MG63 (cell line): ENCODE results near the gene TNS1. TPM values are rescaled to one million over a fixed set of nuclear protein-coding genes. Genes with fewer than 3 reads are reported as not detected.

Experiments
- DNase-seq: peaks from one replicate; pipeline ENCODE4 v3.0.0-alpha.2; 2020
- H3K27me3 ChIP-seq: fragments of 250-450 bp; sonication (Bioruptor Pico); 2 replicates; pipeline ENCODE4 v1.5.1; 2020; ENCODE audit warnings: mild to moderate bottlenecking, moderate library complexity
- H3K36me3 ChIP-seq: fragments of 250-450 bp; sonication (Bioruptor Pico); 2 replicates; pipeline ENCODE4 v1.5.1; 2020; ENCODE audit warnings: mild to moderate bottlenecking, moderate library complexity
- H3K4me3 ChIP-seq: fragments of 250-450 bp; sonication (Bioruptor Pico); 2 replicates; pipeline ENCODE4 v1.5.1; 2020; ENCODE audit warnings: mild to moderate bottlenecking, moderate library complexity
- H3K9me3 ChIP-seq: fragments of 250-450 bp; sonication (Bioruptor Pico); 2 replicates; pipeline ENCODE4 v1.5.1; 2020; ENCODE audit warnings: mild to moderate bottlenecking, moderate library complexity
- total RNA-seq: library from RNA; depleted of rRNA; stranded (reverse); fragments of >200 nt; shearing (Covaris generic); gene quantifications from 2 replicates; pipeline ENCODE4 v1.2.3, GENCODE V29; 2014; ENCODE audit warnings: low replicate concordance

Gene TNS1
- total RNA-seq, 1 experiment from 2014 or later: 17.6 TPM

DNA sequence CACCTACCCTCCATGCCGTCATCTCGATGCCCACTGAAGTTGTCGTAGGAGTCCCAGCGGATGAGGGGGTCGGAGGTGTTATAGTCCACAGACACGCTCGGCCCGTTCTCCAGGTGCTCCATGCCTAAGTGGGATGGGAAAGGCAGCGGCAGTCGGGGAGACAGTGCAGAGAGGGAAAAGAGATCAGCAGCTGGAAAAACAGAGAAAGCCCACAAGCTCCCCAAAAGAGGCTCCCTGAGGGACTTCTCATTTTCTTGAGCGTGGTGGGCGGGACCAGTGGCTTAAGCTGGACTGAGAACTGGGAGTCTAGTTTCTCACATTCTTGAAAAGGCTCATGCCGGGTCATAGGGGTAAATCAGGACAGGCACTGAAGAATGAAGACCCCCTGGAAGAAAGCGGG lies 121.9 kb downstream of the TNS1 start:
- Histone ChIP-seq H3K9me3 (no peaks in the 10 kb centered on the region), H3K27me3 (no peaks in the 10 kb centered on the region), H3K4me3 (no peak overlapping the region), H3K36me3 (peaks cover 38% of the 10 kb centered on the region)
- DNase-seq: no peak

DNA sequence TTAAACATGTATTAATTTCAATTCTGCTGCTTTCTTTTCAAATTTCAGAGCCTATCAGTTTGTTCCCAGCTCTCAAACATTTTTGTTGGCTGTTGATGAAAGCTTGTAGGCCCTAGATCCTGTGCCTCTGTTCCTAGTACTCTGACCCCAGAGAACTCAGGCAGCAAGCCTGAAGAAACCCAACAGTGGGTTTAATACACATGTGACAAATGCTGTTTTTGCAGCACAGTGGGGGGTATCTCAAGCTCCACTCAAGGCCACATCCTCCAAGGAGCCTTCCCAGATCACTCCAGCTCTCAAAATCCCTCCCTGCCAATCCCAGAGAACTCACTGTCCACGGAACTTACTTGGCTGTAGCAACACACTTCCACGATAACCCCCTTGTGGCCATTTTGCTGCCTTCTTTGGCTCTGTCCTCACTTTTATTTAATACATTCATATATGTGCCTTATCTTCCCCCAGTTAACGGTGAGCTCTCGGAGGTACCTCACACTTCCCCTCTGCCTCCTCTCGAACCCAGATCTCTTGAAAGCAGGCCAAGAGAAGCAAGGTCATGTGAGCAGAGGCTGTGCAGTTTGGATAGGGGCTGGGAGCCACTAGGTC lies 122.4 kb downstream of the TNS1 start:
- DNase-seq: no peak
- no peaks in the 10 kb centered on the region for H3K9me3 ChIP-seq
- peaks cover 33% of the 10 kb centered on the region for H3K36me3 ChIP-seq
- H3K4me3 ChIP-seq: no peak overlapping the region
- H3K27me3 ChIP-seq: no peaks in the 10 kb centered on the region

DNA sequence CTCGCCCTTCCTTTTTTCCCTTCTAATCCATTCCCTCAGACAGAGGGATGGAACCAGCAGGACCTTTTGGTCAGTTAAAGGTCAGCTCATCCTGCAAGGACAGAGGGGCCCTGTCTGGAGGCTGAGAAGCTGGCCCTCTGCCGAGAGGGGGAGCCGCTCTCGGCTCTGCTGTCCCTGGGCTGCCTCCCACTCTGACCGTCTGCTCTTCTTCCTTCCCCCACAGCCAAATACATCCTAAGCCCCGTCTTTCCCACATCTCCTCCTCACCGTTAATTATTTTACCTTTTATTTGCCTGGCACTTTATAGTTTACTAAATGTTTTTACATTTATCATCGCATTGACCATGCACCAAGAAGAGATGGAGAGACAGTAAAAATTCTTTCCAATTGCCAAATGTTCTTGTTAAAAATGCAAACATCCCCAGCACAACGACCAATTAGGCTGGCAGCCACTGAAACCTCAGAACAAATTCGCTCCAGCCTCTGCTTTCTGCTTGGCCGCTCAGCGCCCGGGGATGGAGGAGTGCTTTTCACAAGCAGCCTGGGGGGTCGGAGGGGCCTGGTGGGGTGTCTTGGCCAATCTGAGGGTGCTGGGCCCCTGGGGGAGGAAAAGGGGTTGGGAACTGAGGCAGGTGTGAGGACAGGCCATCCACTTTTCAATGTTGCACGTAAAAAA lies 123.7 kb downstream of the TNS1 start:
- Histone ChIP-seq H3K4me3 (no peak overlapping the region), H3K9me3 (no peaks in the 10 kb centered on the region), H3K36me3 (peaks cover 30% of the 10 kb centered on the region), H3K27me3 (no peaks in the 10 kb centered on the region)
- no peak for DNase-seq

DNA sequence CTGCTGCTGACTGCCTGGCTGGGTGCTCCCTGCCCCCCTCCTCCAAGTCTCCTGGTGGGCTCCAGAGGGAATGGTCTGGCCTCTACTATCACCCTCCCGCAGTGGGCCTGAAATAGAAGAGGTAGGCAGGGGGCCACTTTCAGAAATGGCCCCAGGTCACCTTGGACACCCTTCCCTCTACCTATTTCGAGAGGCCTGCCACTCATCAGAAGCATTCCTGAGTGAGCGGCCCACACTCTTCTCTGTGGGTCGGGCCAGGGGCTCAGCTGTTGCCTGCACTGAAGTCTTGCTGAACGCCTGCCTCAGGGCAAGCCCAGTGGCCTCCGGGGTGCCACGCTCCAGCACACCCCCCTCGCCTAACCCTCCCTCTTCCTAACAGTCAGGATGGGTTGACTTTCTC lies 124.9 kb downstream of the TNS1 start:
- no peaks in the 10 kb centered on the region for H3K9me3 ChIP-seq
- H3K4me3 ChIP-seq: no peak overlapping the region
- no peaks in the 10 kb centered on the region for H3K27me3 ChIP-seq
- peaks cover 25% of the 10 kb centered on the region for H3K36me3 ChIP-seq
- DNase-seq: no peak

DNA sequence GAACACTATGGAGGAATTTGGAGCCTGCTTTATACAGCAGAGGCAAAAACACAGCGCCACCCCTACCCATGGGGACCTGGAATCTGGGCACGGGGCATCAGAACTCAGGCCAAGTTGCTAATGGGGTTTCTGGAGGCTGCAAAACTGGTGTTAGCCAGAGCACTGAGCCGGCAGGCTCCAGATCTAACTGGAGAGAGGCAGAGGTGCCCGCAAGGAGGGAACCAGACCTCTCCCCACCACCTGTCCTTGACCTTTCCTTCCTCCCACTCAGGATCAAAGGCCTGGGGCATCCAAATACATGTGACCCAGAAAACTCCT lies 126.6 kb downstream of the TNS1 start:
- DNase-seq: no peak
- Histone ChIP-seq H3K9me3 (no peaks in the 10 kb centered on the region), H3K36me3 (peaks cover 27% of the 10 kb centered on the region)

DNA sequence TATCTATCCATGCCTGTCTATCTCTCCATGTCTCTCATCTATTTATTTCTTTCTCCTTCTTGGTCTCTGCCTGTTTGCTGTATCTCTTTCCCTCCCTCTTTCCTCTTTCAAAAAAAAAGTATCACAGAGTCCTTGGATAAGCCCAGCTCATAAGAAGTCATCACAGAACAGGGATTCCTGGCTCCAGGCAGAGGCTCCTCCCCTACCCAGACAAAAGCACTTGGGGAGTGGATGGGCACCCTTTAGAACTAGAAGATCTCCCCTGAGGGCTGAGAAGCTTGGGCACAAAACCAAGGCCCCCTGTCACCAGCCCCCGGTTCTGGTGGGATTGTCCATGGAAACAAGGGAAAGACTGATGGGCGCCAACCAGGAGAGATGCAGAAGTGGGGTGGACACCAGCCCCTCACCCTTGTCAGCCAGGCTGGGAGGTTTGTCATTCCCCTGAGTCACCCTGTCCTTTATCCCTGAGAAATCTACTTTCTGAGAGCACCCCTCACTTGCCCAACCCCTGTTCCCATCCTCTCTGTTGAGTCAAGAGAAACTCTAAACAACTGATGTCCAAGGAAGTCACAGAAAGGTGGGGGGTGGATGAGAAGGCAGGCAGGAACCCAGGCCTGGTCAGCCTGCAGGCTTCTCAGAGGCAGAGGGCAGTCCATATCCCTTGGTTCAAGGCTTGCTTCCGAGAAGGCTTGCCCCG lies 127.1 kb downstream of the TNS1 start:
- H3K4me3 ChIP-seq: no peak overlapping the region
- no peaks in the 10 kb centered on the region for H3K27me3 ChIP-seq
- H3K36me3 ChIP-seq: peaks cover 22% of the 10 kb centered on the region
- H3K9me3 ChIP-seq: no peaks in the 10 kb centered on the region
- DNase-seq: no peak

More for the DNA sequence above, 126.6 kb downstream of the TNS1 start:
- H3K4me3 ChIP-seq: no peak overlapping the region
- H3K27me3 ChIP-seq: no peaks in the 10 kb centered on the region

DNA sequence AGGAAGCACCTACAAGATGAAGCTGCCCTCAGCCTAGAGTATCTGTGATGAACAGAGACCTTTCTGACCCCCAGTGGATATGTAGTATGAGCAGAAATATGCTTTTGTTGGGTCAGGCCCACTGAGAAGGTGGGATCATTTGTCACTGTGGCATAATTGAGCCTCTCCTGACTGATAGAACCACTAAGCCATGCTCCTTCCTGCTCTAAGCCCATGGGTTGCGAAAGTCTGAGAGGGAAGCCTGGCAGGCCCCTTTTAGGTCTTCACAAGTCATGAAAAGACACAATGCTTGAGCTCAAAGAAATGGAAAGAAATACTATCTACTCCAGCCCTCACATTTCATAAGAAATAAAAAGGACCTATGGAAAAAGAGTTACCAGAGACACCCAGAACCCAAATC lies 127.7 kb downstream of the TNS1 start:
- H3K36me3 ChIP-seq: peaks cover 16% of the 10 kb centered on the region

DNA sequence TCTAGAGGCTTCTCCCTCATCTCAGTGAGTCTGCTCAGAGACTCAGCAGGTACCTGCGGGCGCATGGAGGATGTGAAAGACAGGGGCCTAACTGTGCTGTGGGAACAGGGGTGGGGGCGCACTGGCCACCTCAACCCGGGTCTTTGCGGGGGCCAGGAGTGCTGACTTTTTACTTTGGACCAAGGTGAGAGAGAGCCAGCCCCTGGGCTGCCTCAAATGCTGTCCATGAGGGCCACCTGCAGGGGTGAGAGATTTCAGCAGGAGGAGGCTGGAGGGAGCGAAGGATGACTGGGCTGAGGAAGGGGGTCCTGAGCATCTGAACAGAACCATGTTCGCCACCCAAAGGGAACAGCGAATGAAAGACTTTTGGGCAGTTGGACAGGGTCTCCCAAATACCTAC lies 129.4 kb downstream of the TNS1 start:
- Histone ChIP-seq H3K9me3 (no peaks in the 10 kb centered on the region), H3K36me3 (peaks cover 18% of the 10 kb centered on the region), H3K4me3 (no peak overlapping the region), H3K27me3 (no peaks in the 10 kb centered on the region)
- DNase-seq: no peak

More for the DNA sequence above, 127.7 kb downstream of the TNS1 start:
- no peak overlapping the region for H3K4me3 ChIP-seq
- no peaks in the 10 kb centered on the region for H3K27me3 ChIP-seq
- no peaks in the 10 kb centered on the region for H3K9me3 ChIP-seq
- DNase-seq: no peak

DNA sequence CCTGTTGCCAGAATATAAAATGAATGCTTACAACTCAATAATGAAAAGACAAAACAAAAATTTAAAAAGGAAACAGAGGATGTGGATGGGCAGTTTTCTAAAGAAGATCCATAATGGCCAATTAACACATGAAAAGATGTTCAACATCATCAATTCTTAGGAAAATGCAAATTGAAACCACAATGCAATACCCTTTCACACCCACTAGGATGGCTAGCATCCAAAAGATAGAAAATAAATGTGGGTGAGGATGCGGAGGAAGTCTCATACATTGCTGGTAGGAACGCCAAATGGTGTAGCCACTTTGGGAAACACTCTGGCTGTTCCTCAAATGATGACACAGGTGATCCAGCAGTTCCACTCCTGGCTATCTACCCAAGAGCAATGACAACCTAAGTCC lies 130.5 kb downstream of the TNS1 start:
- Histone ChIP-seq H3K27me3 (no peaks in the 10 kb centered on the region), H3K4me3 (no peak overlapping the region), H3K36me3 (peaks cover 23% of the 10 kb centered on the region), H3K9me3 (no peaks in the 10 kb centered on the region)
- DNase-seq: no peak

DNA sequence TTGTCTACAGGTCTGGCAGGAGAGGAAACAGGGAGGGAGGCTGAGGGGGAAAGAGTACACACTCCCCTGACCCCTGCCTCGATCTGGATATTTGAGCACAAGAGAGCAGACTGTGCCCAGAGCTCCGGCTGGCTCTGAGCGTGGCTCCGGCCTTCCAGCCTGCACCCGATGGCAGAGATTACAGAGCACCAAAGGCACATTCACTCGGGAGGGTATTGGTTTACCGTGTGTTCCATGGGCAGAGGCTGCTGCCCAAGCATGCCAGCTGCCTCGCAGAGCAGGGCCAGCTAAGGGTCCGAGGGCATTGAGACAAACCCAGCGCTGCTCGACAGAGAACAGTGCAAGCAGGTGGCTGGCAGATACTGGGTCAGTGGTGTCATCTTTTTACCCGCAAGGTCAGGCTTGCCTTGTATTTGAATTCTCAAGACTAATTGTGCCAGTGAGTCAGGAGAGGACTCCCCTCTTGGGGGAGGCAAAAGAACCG lies 132.2 kb downstream of the TNS1 start:
- Histone ChIP-seq H3K27me3 (no peaks in the 10 kb centered on the region), H3K36me3 (peaks cover 37% of the 10 kb centered on the region), H3K4me3 (no peak overlapping the region), H3K9me3 (no peaks in the 10 kb centered on the region)
- no peak for DNase-seq

DNA sequence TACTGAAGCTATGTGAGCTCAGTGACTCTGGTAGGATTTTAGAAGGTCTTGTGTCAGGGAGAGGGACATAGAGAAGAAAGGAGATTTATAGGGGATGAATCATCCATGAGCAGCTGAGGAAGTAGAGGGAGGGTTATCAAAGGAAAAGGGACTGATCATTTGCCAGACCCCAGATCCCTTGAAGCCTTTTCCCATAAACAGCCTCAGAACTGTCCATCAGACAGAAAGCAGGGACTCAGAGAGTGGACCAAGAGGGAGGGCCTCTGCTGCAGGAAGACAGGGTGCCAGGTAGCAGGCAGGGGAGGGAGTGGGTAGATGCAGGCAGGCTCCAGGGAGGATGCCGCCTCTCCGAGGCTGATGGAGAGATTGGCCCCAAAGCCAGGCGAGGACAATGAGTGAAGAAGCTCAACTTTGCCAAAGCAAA lies 133.9 kb downstream of the TNS1 start:
- H3K27me3 ChIP-seq: no peaks in the 10 kb centered on the region
- no peak for DNase-seq
- peaks cover 33% of the 10 kb centered on the region for H3K36me3 ChIP-seq
- H3K9me3 ChIP-seq: no peaks in the 10 kb centered on the region
- H3K4me3 ChIP-seq: no peak overlapping the region

DNA sequence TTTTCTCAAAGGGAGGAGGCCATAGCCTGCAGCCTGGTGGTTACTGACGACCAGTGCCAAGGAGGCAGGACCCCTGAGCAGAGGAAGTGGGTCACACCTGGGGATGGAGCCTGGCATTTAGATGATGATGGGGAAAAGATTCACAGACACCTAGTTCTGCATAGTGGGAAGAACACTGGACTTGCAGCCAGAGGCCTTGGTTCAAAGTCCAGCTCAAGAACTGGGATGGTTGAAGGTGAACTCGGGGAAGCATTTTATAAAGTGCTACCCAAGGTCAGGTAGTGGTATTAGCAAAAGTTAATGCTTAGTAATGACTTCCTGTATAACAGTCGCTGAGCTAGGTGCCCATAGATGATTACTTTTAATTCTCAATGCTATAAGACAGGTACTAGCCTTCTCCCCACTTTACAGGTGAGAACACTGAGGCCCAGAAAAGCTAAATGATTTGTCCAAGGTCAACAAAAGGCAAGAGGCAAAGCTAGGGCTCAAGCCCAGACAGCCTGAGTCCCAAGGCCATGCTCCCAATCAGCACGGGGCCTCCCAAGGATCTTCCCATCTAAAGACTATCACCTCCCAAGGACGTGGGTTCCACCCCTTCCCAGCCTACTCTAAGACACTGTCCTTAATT lies 134.4 kb downstream of the TNS1 start:
- H3K4me3 ChIP-seq: no peak overlapping the region
- H3K27me3 ChIP-seq: no peaks in the 10 kb centered on the region
- no peaks in the 10 kb centered on the region for H3K9me3 ChIP-seq
- H3K36me3 ChIP-seq: peaks cover 36% of the 10 kb centered on the region
- no peak for DNase-seq

DNA sequence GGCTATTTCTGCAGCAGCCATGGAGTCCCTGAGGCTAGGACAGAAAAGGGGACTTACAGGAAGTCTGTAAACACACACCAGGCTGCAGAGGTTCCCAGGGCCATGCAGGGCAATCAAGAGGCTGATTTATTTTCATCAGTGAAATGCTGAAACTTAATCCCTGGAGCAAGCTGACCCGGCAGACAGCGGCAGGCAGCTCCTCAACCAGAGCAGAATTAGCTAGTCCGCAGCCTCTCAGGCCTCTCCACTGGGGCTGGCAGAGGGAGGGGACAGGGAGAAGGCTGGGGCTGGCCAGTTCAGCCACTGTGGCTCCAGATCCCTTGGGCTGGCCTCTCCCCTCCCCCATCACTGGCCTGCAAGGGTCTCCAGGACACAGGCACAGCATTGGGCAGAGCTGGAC lies 136.3 kb downstream of the TNS1 start:
- DNase-seq: no peak
- Histone ChIP-seq H3K27me3 (no peaks in the 10 kb centered on the region), H3K9me3 (no peaks in the 10 kb centered on the region), H3K4me3 (no peak overlapping the region), H3K36me3 (peaks cover 28% of the 10 kb centered on the region)

DNA sequence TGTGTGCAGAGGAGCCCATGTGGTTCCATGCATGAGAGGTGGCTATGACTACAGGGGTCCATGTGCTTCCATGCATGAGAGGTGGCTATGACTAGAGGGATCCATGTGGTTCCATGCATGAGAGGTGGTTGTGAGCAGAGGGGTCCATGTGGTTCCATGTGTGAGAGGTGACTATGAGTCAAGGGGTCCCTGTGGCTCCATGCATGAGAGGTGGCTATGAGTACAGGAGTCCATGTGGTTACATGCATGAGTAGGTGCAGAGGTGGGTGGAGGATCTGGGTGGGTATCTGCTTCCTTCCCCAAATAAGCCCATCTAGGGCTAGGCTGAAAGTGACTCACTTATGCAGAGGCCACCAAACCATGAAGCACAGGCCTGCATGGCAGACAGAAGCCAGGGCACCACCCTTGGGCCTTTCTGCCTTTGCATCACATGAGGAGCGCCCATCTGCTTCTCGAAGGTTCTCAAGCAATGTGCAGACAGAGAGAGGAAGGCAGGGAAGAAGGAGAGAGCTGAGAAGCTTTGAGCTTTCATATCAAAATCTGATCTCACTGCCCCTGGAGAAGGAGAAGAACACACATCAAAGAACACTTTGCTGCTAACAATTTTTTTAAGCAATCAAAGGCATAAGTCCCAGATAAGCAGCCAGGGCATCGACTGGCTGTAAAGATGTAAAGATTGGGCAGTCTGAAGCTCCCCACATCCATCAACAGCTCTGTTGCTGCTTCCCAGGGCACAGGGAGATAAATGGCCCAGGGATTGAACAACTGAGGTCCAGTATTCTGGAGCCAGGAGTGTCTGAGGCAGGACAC lies 137.6 kb downstream of the TNS1 start:
- H3K4me3 ChIP-seq: no peak overlapping the region
- peaks cover 28% of the 10 kb centered on the region for H3K36me3 ChIP-seq
- H3K27me3 ChIP-seq: no peaks in the 10 kb centered on the region
- H3K9me3 ChIP-seq: no peaks in the 10 kb centered on the region
- no peak for DNase-seq

DNA sequence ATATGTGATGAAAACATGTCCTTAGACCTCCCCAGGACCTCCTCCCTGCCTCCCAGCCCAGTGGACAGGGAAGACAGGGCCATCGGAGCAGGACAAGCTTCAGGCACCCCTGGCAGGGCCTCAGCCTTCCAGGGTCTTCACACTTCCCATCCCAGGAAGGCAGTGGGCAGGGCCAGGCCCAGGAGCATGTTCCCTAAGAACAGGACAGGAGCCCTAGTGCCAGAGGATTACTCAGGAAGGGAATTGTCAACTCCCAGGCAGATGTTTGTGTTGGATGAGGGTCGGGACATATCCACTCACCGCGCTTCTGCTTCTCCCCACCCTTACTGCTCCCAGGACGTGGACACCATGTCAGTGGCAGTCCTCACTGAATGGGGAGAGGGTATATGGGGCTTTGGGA lies 138.9 kb downstream of the TNS1 start:
- Histone ChIP-seq H3K27me3 (no peaks in the 10 kb centered on the region), H3K9me3 (no peaks in the 10 kb centered on the region), H3K4me3 (no peak overlapping the region), H3K36me3 (peaks cover 28% of the 10 kb centered on the region)
- no peak for DNase-seq

DNA sequence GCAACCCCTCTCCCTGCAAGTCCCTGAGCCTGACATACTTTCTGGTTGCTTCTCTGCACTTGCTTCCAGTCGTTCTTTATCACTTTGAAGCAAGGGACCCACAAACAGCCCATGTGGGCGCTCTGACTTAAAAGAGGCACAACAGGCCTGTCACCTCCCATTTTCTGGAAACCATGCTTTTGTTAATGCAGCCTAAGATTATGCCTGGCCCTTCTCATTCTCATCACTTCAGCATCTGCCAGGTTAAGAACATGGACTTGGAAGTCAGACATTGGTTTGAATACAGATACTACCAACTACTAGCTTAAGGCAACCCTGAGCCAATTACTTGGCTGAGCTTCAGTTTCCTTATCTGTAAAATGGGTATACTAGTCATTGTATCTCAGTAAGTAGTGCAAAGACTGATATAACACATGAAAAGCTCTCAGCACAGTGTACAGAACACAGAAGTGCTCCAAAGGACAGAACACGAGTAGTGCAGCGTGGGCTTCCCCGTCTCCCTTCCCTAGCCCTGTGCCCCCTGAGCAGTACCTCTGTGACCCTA lies 141.4 kb downstream of the TNS1 start:
- no peaks in the 10 kb centered on the region for H3K9me3 ChIP-seq
- no peak for DNase-seq
- no peaks in the 10 kb centered on the region for H3K27me3 ChIP-seq
- H3K4me3 ChIP-seq: no peak overlapping the region
- H3K36me3 ChIP-seq: peaks cover 12% of the 10 kb centered on the region
